ENCODE data around the gene WDR81.

- no peak for TF ChIP-seq CTCF (IDR thresholded peaks at IDR 0.05)
- no peak for TF ChIP-seq EZH2 (IDR thresholded peaks at IDR 0.05; ENCODE audit: borderline replicate concordance, insufficient read depth, low read depth, low read length, poor library complexity, severe bottlenecking)
Measured at GRCh38 chr17:1735418-1735817, 10.9 kb downstream of the WDR81 start.
